Nucleus accumbens (tissue), 56 donors: ENCODE measurements around the gene L2HGDH.

Experiments
- DNase-seq, 56 donors: peaks; one replicate each; lab custom pipeline; 2025; lab: John Stamatoyannopoulos, UW

Gene L2HGDH

GRCh38 chr14:50301914-50302313 is 10.1 kb downstream of the L2HGDH start:
- no peak for DNase-seq

- no peak for DNase-seq
Measured at GRCh38 chr14:50299585-50299984, 12.4 kb downstream of the L2HGDH start.

- DNase-seq, result no peak
Measured at GRCh38 chr14:50290306-50290705, 21.7 kb downstream of the L2HGDH start.

- no peak for DNase-seq
Measured at GRCh38 chr14:50288146-50288545, 23.9 kb downstream of the L2HGDH start.

GRCh38 chr14:50285861-50286260 is 26.2 kb downstream of the L2HGDH start:
- DNase-seq, result no peak

- DNase-seq, result no peak
Measured at GRCh38 chr14:50272498-50272897, 39.5 kb downstream of the L2HGDH start.

- no peak for DNase-seq
Measured at GRCh38 chr14:50270932-50271331, 41.1 kb downstream of the L2HGDH start.

- DNase-seq, result no peak
Measured at GRCh38 chr14:50265029-50265428, 47.0 kb downstream of the L2HGDH start.

- no peak for DNase-seq
Measured at GRCh38 chr14:50263321-50263720, 48.7 kb downstream of the L2HGDH start.

- no peak for DNase-seq
Measured at GRCh38 chr14:50262865-50263264, 49.2 kb downstream of the L2HGDH start.

- no peak for DNase-seq
Measured at GRCh38 chr14:50260511-50260910, 51.5 kb downstream of the L2HGDH start.

GRCh38 chr14:50260072-50260471 is 52.0 kb downstream of the L2HGDH start:
- no peak for DNase-seq

- DNase-seq, result no peak
Measured at GRCh38 chr14:50257732-50258131, 54.3 kb downstream of the L2HGDH start.

GRCh38 chr14:50254248-50254647 is 57.8 kb downstream of the L2HGDH start:
- no peak for DNase-seq

GRCh38 chr14:50249136-50249775 is 62.8 kb downstream of the L2HGDH start:
- no peak for DNase-seq

GRCh38 chr14:50247245-50247644 is 64.8 kb downstream of the L2HGDH start:
- DNase-seq, result no peak

GRCh38 chr14:50242566-50243310 is 69.3 kb downstream of the L2HGDH start:
- no peak for DNase-seq

- no peak for DNase-seq
Measured at GRCh38 chr14:50242096-50242495, 69.9 kb downstream of the L2HGDH start.

- no peak for DNase-seq
Measured at GRCh38 chr14:50237427-50237826, 74.6 kb downstream of the L2HGDH start.

GRCh38 chr14:50233951-50234250 is 78.1 kb downstream of the L2HGDH start:
- no peak for DNase-seq

GRCh38 chr14:50233166-50233950 is 78.7 kb downstream of the L2HGDH start:
- DNase-seq, result no peak

GRCh38 chr14:50232276-50232642 is 79.8 kb downstream of the L2HGDH start:
- DNase-seq, result peak in 5 of 56 donors; percentile 21 to 59 (median 57)
